OCI-LY7 (cell line): ENCODE results near the gene CDKN2C.

Source experiments
- EZH2phosphoT487 ChIP-seq: fragments of 200-600 bp; sonication (generic); IDR thresholded peaks from 2 replicates; pipeline ENCODE4 v1.6.1; 2018; ENCODE audit warnings: low read depth, borderline replicate concordance, mild to moderate bottlenecking, mixed run types, antibody characterized with exemption, low read length, moderate library complexity, mixed read lengths
- TF ChIP-seq, protein P1 (sequence below): fragments of 200-600 bp; sonication (generic); conservative IDR thresholded peaks from 2 replicates; pipeline ENCODE4 v1.5.1; 2014; ENCODE audit warnings: mild to moderate bottlenecking, antibody characterized with exemption, low read length, moderate library complexity, mixed read lengths

- TF ChIP-seq, protein P1, sequence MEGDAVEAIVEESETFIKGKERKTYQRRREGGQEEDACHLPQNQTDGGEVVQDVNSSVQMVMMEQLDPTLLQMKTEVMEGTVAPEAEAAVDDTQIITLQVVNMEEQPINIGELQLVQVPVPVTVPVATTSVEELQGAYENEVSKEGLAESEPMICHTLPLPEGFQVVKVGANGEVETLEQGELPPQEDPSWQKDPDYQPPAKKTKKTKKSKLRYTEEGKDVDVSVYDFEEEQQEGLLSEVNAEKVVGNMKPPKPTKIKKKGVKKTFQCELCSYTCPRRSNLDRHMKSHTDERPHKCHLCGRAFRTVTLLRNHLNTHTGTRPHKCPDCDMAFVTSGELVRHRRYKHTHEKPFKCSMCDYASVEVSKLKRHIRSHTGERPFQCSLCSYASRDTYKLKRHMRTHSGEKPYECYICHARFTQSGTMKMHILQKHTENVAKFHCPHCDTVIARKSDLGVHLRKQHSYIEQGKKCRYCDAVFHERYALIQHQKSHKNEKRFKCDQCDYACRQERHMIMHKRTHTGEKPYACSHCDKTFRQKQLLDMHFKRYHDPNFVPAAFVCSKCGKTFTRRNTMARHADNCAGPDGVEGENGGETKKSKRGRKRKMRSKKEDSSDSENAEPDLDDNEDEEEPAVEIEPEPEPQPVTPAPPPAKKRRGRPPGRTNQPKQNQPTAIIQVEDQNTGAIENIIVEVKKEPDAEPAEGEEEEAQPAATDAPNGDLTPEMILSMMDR, result no peak
- no peak for TF ChIP-seq EZH2phosphoT487
Measured at GRCh38 chr1:50977575-50978143, 7.6 kb downstream of the CDKN2C start.
